ENCODE measurements around the gene TBC1D10B. TPM values are rescaled to one million over a fixed set of nuclear protein-coding genes. Genes with fewer than 3 reads are reported as not detected.

Gene TBC1D10B
- total RNA-seq, 4 donors from 2014 or later, result 16.8 to 44.6 (median 18.8) TPM

DNA sequence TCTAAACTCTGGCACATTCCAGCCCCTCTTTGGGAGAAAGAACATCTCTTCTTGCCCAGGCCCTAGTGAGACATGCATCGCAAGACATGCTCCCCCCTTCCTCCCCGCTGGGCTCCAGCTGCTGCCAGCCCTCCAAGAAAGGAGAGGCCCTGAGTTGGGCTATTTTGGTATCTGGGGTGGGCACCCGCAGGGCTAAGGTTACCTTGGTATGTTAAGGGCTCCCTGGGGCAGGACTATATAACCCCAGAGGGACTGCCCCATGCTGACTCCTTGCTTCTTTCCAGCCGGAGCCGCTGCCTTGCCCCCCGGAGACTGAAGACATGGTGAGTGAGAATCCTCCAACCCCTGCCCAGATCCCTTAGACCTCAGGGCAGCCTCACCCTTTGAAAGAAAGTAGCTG is 4.2 kb upstream of the TBC1D10B start, which contains the start of gene MYL11:
MYL11 (plus strand) TSS at position 265 of the 400 bp plus-strand sequence; CDS start at position 321, 56 bp downstream.
- TF ChIP-seq CTCF (IDR thresholded peaks at IDR 0.05; ENCODE audit: low read depth), result no peak

DNA sequence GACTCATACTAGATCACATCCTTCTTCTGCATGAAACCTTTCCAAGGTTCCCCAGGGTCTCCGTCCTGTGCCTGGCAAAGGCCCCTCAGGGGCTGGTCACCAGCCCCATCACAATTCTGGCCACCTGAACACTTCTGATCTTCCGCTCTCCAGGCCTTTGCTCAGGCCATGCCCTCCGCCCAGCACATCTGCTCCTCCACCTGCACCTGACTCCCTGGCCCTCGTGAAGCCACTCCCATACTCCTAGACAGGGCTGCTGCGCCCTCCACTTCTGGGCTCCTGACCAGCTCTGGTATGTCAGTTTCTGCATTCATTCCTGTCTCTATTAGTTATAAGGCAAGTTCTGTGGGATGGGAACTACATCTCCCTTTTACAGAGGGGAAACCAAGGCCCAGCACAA is 2.4 kb upstream of the TBC1D10B start:
- no peak for TF ChIP-seq CTCF (IDR thresholded peaks at IDR 0.05; ENCODE audit: low read depth)

DNA sequence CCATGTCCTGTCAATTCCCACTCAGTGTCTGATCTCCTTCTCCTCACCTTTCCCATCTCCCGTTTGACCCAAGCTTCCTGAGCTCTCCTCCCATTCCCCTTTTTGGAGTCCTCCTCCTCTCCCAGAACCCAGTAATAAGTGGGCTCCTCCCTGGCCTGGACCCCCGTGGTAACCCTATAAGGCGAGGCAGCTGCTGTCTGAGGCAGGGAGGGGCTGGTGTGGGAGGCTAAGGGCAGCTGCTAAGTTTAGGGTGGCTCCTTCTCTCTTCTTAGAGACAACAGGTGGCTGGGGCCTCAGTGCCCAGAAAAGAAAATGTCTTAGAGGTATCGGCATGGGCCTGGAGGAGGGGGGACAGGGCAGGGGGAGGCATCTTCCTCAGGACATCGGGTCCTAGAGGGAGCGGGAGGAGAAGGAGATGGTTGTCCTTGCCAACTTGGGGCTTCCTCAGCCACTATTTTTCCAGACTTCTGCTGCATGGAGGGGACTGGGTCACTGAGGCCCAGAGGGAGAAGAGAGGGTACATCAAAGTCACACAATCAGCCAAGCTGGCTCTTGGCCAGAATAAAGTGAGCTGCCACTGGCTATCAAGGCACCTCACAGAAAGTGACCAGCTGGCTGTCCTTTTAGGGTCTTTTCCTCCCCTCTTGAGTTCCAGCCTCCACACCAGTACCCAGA is 1.9 kb upstream of the TBC1D10B start:
- no peak for TF ChIP-seq CTCF (IDR thresholded peaks at IDR 0.05; ENCODE audit: low read depth)

DNA sequence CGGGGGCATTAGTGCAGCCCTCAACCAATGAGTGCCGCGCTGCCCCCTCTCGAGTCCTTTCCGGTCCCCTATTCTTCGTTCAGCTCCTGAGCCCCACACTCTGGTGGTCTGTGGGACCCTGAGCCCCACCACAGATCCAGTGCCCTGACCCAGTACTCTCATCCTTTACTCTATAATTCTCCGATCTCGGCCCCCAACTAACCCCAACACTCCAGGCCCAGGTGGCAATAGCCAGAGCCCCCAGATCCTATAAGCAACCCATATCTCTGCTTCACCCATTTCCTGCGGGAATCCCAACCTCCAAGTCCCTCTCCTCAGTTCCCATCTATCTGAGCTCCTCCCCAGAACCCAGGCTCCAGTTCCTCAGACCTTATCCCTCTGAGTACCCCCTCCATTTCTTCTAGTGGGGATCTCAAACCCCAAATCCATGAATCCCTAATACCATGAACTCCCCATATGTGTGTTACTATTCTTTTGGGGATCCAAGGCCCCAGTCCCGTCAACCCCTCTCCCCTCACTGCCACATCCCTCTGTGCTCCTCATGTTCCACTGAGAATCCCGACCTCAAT is 1.0 kb upstream of the TBC1D10B start:
- no peak for TF ChIP-seq CTCF (IDR thresholded peaks at IDR 0.05; ENCODE audit: low read depth)

DNA sequence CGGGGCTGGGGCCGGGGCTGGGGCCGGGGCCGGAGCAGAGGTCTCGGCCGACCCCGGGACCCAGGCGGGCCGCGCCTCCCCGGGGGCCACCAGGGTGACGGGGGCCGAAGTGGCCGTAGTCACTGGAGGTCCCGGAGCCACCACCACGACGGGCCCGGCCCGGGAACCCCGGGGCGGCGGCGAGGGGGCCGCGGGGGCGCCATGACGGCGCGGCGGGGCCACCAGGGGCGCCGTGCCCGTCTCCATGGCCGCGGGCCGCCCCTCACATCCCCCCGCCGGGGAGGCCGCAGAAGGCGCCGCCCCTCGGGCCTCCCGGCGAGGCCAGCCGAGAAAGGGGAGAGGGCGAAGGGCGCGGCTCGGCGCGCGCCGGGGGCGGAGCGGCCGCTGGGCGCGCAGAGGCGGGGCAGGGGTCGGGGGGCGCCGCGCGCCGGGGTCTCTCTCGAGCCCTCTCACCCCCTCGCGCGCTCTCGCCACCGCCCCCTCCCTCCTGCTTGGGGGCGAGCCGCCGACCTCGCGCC is 297 bp downstream of the TBC1D10B start:
- no peak for TF ChIP-seq CTCF (IDR thresholded peaks at IDR 0.05; ENCODE audit: low read depth)

- no peak for TF ChIP-seq CTCF (IDR thresholded peaks at IDR 0.05; ENCODE audit: low read depth)
These were observed 980 bp downstream of the TBC1D10B start for GRCh38 chr16:30369091-30369937.

DNA sequence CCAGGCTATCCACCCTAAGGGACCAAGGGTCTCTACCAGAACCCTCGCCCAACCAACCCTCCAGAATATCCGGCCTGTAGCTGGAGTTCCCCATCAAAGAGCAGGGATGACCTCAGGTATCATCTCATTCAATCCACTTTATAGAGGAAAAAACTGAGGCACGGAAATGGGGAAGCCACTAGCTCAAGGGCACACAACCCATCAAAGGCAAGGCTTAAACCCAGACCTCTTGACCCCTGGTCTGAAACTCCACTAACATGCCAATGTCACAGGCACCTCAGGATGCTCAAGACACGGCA is 1.6 kb downstream of the TBC1D10B start:
- TF ChIP-seq CTCF (IDR thresholded peaks at IDR 0.05; ENCODE audit: low read depth), result no peak
